ENCODE data around the gene POU3F1. TPM values are rescaled to one million over a fixed set of nuclear protein-coding genes. Genes with fewer than 3 reads are reported as not detected.

The POU3F1 gene
- total RNA-seq, 4 donors from 2014 or later, result not detected

DNA sequence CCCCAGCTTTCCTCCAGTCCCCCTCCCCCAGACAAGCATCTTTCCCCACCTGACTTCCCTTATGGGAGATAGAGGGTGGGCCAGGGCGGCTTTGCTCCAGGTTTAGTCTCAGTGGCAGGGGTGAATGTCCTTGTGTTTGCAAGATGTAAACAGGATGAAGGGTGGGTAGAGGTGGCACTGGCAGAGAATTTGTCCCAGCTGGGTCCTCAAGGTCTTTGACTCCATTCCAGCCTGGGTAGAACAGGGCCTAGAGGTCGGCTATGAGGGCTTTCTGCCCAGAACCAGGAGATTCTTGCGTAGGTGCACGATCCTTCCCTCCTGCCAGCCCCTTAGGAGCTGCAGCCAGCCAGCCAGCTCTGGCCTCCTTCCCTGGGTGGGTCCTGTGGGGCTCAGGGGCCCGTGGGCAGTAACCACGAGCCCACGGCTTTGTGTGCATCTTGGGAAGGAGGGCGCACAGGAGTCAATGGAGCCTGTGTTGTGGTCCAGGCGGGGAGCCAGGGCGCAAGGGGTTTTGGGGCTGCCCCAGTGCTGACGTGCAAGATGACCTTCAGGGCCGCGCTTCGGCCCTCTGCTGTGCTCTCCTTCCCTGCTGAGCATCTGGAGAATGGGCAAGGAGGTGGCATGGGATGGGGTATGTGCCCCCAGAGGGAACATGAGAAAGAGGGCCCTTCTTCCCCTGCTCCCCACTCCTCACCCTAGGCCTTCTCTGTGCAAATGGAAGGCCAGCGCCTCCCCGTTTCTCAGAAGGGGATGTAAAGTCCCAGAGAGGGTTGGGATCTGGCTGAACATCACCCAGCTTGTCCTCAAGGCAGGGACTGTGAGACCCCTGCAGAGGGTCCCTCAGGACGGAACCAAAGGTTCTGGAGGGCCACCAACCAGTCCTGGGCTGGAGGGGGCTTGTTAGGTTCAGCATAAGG, 15.7 kb downstream of the POU3F1 start:
- 74 to 85% methylated on average over 9 to 11 of the region's 17 CpGs for WGBS, 2 donors
- TF ChIP-seq POLR2A (IDR thresholded peaks at IDR 0.05), result no peak
- TF ChIP-seq, protein P1, sequence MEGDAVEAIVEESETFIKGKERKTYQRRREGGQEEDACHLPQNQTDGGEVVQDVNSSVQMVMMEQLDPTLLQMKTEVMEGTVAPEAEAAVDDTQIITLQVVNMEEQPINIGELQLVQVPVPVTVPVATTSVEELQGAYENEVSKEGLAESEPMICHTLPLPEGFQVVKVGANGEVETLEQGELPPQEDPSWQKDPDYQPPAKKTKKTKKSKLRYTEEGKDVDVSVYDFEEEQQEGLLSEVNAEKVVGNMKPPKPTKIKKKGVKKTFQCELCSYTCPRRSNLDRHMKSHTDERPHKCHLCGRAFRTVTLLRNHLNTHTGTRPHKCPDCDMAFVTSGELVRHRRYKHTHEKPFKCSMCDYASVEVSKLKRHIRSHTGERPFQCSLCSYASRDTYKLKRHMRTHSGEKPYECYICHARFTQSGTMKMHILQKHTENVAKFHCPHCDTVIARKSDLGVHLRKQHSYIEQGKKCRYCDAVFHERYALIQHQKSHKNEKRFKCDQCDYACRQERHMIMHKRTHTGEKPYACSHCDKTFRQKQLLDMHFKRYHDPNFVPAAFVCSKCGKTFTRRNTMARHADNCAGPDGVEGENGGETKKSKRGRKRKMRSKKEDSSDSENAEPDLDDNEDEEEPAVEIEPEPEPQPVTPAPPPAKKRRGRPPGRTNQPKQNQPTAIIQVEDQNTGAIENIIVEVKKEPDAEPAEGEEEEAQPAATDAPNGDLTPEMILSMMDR (IDR thresholded peaks at IDR 0.05), result no peak
- H3K9me3 ChIP-seq, result no peaks in the 10 kb centered on the region
- no peak for DNase-seq
- peaks cover 2 to 4% of the 10 kb centered on the region in 2 donors for H3K36me3 ChIP-seq
- H3K4me1 ChIP-seq, result peaks cover 0 to 14% of the 10 kb centered on the region in 2 donors
- intact Hi-C loops (cut with DNase I), result no loop called here
- H3K4me3 ChIP-seq (replicated peaks in 1 of 3), result no peak overlapping the region
- H3K27ac ChIP-seq, result no peak overlapping the region
- no peaks in the 10 kb centered on the region for H3K27me3 ChIP-seq

DNA sequence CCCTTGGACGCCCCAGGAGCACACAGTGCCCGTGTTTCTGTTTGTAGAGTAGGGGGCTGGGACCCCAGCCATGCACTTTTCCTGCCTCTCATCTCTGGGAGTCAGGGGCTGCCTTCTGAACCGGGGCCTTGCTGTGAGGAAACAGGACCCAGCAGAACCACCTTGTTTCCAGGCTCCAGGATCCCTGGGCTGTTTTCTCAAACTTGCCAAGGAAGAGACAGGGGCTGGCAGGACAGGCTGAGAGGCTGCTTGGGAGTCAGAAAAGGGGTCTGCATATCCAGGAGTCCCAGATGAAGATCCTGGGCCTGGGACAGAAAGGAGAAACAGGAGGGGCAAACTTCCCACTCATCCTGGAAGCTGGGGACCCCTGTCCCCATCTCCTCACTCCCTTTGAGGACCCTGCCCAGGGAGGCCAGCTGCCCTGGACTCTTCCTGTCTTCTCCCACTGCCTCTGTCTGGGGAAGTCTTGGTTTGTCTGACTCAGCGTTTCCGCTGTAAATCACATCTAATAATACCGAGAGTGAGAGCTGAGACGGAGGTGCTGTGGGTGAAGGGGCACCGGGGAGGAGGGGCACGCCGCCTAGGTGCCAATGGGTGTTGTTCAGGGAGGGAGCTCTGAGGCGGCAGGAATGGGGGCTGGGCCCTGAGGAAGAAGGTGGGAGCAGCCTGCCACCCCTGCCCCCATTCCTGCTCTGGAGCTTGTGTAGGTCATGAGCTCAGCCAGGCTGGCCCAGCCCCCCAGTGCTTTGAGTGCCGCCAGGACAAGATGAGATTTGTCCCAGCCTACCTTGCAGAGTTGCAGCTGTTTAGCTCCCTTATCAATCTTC, 16.7 kb downstream of the POU3F1 start:
- intact Hi-C loops (cut with DNase I), result loop anchor here (10.0 kb wide), 1 partner anchor 805 kb away; no protein-coding TSS in a partner anchor
- Histone ChIP-seq H3K27ac (no peak overlapping the region), H3K4me1 (peaks cover 0 to 14% of the 10 kb centered on the region in 2 donors), H3K4me3 (replicated peaks in 1 of 3) (no peak overlapping the region), H3K27me3 (no peaks in the 10 kb centered on the region), H3K36me3 (peaks cover 12 to 14% of the 10 kb centered on the region in 2 donors), H3K9me3 (no peaks in the 10 kb centered on the region)
- 31 to 32% methylated on average over 11 of the region's 12 CpGs for WGBS, 2 donors
- TF ChIP-seq, protein P1 (IDR thresholded peaks at IDR 0.05), result no peak
- no peak for TF ChIP-seq POLR2A (IDR thresholded peaks at IDR 0.05)
- DNase-seq, result no peak

GRCh38 chr1:38029081-38029681, 17.4 kb downstream of the POU3F1 start:
- TF ChIP-seq POLR2A (IDR thresholded peaks at IDR 0.05), result no peak
- TF ChIP-seq, protein P1 (IDR thresholded peaks at IDR 0.05), result no peak
- no peaks in the 10 kb centered on the region for H3K27me3 ChIP-seq
- peaks cover 16% of the 10 kb centered on the region in 2 donors for H3K36me3 ChIP-seq
- 21 to 27% methylated on average over 20 of the region's 23 CpGs for WGBS, 2 donors
- no peak for DNase-seq
- no peaks in the 10 kb centered on the region for H3K9me3 ChIP-seq
- no peak overlapping the region for H3K4me3 ChIP-seq (replicated peaks in 1 of 3)
- H3K4me1 ChIP-seq, result peaks cover 0 to 14% of the 10 kb centered on the region in 2 donors
- H3K27ac ChIP-seq, result no peak overlapping the region
- intact Hi-C loops (cut with DNase I), result loop anchor here (10.0 kb wide), 1 partner anchor 806 kb away; no protein-coding TSS in a partner anchor

DNA sequence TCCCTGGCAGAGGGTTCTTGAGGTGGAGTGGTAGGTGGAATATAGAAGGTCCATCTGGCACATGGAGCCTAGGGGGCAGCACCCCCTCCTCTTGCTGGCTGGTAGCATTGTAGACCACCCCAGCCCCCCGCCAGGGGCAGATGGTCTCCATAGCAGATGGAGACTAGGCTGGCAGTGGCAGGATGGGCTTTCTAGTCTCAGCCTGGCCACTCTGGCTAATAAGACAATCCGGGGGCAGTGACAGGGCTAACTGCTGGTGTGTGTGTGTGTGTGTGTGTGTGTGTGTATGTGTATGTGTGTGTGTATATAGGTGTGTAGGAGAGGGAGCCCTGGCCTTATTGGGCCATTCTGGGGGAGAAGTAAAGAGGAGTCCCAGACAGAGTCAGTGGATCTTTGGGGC, 17.9 kb downstream of the POU3F1 start:
- no peak for DNase-seq
- Histone ChIP-seq H3K4me3 (replicated peaks in 1 of 3) (no peak overlapping the region), H3K4me1 (peaks cover 0 to 14% of the 10 kb centered on the region in 2 donors), H3K27ac (no peak overlapping the region), H3K36me3 (peaks cover 21% of the 10 kb centered on the region in 2 donors), H3K27me3 (no peaks in the 10 kb centered on the region), H3K9me3 (no peaks in the 10 kb centered on the region)
- intact Hi-C loops (cut with DNase I), result loop anchor here (10.0 kb wide), 1 partner anchor 806 kb away; no protein-coding TSS in a partner anchor
- whole genome bisulfite sequencing, 2 donors, result 58 to 73% methylated on average over 2 of the region's 2 CpGs
- TF ChIP-seq POLR2A (IDR thresholded peaks at IDR 0.05), result no peak
- TF ChIP-seq, protein P1 (IDR thresholded peaks at IDR 0.05), result no peak

Measured in thyroid gland (tissue), 4 donors.